ENCODE measurements around the gene NUDT6.
A peak's percentile ranks its signal among the peaks of the same experiment; 100 is the strongest.

The NUDT6 gene

GRCh38 chr4:122932763-122933162 is 10.4 kb upstream of the NUDT6 start:
- no peak for DNase-seq (ENCODE audit: low spot score)
- no peak for TF ChIP-seq CTCF (IDR thresholded peaks at IDR 0.05)
- no peak overlapping the region for H3K27ac ChIP-seq
- H3K4me3 ChIP-seq, result no peak overlapping the region

GRCh38 chr4:122930862-122931261 is 8.5 kb upstream of the NUDT6 start:
- Histone ChIP-seq H3K4me3 (no peak overlapping the region), H3K27ac (no peak overlapping the region)
- TF ChIP-seq CTCF (IDR thresholded peaks at IDR 0.05), result peak; percentile 53
- no peak for DNase-seq (ENCODE audit: low spot score)

DNA sequence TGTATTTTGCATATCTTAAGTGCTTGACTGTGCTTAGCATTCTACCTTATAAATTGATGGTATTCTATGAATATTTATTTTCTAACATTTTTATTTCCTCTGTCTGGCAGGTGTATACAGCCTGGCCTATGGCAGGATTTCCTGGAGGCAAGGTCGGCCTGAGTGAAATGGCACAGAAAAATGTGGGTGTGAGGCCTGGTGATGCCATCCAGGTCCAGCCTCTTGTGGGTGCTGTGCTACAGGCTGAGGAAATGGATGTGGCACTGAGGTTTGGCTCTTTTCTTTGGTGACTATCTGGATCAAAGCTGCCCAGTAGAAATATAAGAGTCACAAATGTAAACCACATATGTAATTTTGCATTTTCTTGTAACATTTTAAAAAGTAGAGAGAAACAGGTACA is 6.5 kb upstream of the NUDT6 start:
- no peak for TF ChIP-seq CTCF (IDR thresholded peaks at IDR 0.05)
- Histone ChIP-seq H3K27ac (no peak overlapping the region), H3K4me3 (no peak overlapping the region)
- DNase-seq (ENCODE audit: low spot score), result no peak

DNA sequence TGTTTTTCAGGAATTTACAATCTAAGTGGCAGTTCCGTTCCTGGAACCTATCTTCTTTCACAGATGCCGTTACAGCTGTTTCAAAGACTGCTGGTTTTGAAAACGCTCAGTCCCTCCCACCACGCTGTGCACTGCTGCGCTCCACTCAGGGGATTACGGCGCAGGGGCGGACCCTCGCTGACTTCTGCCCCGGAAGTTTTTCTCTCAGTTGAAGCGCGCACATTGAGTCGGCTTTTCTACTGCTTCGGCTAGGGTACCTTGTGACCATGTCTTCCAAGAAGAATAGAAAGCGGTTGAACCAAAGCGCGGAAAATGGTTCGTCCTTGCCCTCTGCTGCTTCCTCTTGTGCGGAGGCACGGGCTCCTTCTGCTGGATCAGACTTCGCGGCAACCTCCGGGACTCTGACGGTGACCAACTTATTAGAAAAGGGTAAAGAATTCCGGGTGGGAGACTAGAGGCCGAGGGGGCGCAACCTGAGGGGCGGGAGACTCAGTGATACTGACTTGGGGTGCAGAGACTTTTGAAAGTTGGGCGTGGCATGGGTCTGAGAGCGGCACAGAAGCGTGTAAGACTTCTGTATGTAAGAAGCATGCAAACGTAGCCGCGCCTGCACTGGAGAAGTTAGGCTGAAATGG is 597 bp upstream of the NUDT6 start:
- DNase-seq (ENCODE audit: low spot score), result peak; percentile 86
- TF ChIP-seq CTCF (IDR thresholded peaks at IDR 0.05), result no peak
- H3K4me3 ChIP-seq, result peak overlapping the region; percentile 80
- H3K27ac ChIP-seq, result peak overlapping the region; percentile 16 to 75

GRCh38 chr4:122921300-122921699 is 1.1 kb downstream of the NUDT6 start:
- TF ChIP-seq CTCF (IDR thresholded peaks at IDR 0.05), result no peak
- no peak for DNase-seq (ENCODE audit: low spot score)
- H3K27ac ChIP-seq, result no peak overlapping the region
- no peak overlapping the region for H3K4me3 ChIP-seq

GRCh38 chr4:122920473-122920872 is 1.9 kb downstream of the NUDT6 start:
- Histone ChIP-seq H3K4me3 (no peak overlapping the region), H3K27ac (no peak overlapping the region)
- no peak for DNase-seq (ENCODE audit: low spot score)
- TF ChIP-seq CTCF (IDR thresholded peaks at IDR 0.05), result no peak

DNA sequence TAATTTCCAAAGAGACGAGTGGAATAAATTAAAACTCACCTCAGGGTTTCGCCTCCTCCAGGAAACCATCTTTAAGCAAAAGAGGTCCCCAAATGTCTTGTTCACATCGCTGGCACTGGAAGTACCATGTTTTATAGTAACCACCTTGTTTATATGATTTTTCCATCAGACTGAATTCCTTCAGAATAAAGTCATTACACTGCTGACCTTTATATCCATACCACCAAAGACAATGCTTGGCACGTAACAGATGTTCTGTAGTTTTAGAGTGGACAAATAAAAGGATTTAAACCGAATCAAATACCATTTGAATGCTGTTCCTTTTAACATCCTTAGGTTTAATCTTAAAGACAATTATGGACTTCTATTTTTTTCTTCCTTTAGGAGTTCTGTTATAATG is 4.7 kb downstream of the NUDT6 start:
- no peak for DNase-seq (ENCODE audit: low spot score)
- no peak overlapping the region for H3K27ac ChIP-seq
- TF ChIP-seq CTCF (IDR thresholded peaks at IDR 0.05), result no peak

More for the DNA sequence above, 4.7 kb downstream of the NUDT6 start:
- no peak overlapping the region for H3K4me3 ChIP-seq

Measured in coronary artery (tissue), 2 donors.